Peyer's patch (tissue), 4 donors: ENCODE measurements around the gene CRB2.

Experiments
- POLR2A ChIP-seq, 2 donors: fragments of 450-650 bp; IDR thresholded peaks; one replicate each; pipeline ENCODE4 v1.5.1; 2017; ENCODE audit warnings: antibody characterized with exemption in 2 of 2, mild to moderate bottlenecking in 2 of 2, moderate library complexity in 2 of 2
- TF ChIP-seq, protein P1 (sequence below), 6 experiments: fragments of 450-650 bp in 4 of 6; fragments of 200-600 bp in 2 of 6; sonication (generic) in 1 of 6; IDR thresholded peaks; one replicate each; pipeline ENCODE4 v1.5.1; 2017 to 2019; ENCODE audit warnings: antibody characterized with exemption in 6 of 6, mild to moderate bottlenecking in 3 of 6, moderate library complexity in 1 of 6

DNA sequence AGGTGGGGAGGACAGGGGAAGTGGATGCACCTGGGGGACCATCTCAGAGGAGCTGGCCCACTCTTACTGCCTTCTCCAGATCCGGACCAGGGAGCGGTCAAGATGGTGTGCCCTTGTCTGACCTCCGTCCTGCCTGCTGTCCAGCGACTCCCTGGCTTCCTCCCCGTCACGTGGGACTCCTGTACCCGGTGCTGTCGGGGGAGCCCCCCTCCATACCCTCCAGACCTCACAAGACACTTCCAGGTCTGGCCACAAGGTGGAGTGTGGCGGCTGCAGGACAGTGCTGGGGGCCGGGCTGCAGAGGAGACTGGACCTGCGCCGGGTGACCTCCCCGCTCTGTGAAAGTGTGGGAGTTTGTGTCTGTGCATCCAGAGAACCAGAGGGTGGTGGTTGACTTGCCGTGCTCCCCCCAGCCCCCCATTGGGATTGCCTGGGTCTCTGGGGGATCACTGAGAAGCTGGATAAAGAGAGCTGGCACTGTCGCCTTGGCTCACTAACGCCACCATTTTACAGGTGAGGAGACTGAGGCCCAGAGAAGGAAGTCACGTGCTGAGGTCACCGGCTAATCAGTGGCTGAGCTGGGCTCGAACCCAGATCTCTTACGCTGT is 1.9 kb upstream of the CRB2 start:
- TF ChIP-seq, protein P1, sequence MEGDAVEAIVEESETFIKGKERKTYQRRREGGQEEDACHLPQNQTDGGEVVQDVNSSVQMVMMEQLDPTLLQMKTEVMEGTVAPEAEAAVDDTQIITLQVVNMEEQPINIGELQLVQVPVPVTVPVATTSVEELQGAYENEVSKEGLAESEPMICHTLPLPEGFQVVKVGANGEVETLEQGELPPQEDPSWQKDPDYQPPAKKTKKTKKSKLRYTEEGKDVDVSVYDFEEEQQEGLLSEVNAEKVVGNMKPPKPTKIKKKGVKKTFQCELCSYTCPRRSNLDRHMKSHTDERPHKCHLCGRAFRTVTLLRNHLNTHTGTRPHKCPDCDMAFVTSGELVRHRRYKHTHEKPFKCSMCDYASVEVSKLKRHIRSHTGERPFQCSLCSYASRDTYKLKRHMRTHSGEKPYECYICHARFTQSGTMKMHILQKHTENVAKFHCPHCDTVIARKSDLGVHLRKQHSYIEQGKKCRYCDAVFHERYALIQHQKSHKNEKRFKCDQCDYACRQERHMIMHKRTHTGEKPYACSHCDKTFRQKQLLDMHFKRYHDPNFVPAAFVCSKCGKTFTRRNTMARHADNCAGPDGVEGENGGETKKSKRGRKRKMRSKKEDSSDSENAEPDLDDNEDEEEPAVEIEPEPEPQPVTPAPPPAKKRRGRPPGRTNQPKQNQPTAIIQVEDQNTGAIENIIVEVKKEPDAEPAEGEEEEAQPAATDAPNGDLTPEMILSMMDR (IDR thresholded peaks at IDR 0.05) = peak; percentile 60 to 85 (median 79)
- no peak for TF ChIP-seq POLR2A (IDR thresholded peaks at IDR 0.05)
